Kasumi-1 (cell line): Measurements from ENCODE around the gene TRIM41.
"Not testable (repeated sequence)": the region's sequence is repeated elsewhere in the genome, so short reads cannot be mapped to it uniquely, and the experiment has no call there.

Experiments
- DNase-seq, 2 experiments: peaks; one replicate each; lab custom pipeline; 2025; lab: John Stamatoyannopoulos, UW

Gene TRIM41

DNA sequence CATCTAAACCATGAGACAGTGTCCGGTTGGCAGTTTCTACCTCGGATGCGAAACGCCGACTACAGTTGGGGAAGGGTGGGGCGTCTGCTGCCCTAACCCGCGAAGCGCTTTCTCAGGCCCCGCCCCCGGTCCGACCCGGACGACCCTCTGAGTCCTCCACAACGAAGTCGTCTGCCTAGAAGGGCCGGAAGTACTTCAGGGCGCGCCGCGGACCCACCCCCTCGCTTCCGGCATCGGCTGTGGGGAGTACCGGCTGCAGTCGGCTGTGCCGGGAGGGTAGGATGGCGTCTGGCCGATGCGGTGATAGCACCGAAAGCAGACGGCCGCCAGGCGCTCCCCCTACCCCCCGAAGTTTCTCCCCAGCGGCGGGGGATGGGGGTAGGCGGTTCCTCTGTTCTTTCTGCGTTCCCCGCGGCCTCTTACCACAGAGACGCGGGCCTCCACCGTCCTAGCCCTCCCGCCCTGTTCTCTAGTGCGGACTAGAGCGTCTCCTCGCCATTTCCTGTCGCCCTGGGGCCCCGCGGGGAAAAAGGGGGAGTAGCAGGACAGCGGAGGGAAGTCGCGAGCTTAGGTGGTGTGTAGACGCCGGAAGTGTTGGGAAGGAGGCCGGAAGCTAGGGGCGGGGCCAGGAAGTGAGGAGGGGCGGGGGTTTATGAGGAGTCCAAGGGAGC is at the start of gene TRIM41:
TRIM41 (plus strand) TSS at position 224 of the 671 bp plus-strand sequence. CDS start 719 bp downstream, outside the sequence.
- no peak for DNase-seq

DNA sequence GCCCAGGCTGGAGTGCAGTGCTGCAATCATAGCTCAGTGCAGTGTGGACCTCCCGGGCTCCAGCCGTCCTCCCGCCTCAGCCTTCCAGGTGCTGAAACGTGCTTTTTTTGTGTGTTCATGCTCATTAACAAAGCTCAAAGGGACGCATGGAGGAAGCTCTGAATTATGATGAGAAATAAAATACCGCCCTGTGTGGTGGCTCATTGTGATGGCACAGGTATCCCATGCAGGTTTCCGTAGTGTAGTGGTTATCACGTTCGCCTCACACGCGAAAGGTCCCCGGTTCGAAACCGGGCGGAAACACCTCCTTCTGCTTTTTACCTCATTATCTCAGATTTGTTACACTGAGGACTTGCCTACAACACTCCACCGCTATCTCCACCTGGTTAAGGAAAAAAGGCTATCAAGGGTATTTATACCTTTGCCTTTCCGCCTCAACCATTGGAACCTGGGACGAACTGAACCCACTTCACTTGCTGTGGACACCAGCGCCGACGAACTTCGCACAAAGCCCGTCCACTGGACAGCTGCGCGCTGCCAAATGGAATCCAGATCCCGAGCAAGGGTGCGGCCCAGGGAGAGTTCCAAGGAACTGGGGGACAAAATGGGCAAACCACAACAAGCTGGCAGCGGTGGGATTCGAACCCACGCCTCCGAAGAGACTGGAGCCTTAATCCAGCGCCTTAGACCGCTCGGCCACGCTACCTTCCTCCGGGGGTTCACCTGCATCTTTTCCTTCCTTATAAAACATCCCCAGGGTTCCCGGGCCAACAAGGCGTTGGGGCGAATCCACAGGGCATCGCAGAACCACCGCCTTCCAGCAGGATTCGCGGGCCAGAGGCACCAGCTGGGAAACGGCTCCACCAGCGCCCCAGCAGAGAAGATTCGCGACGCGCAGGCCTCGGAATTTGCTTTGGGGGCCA is 49.4 kb upstream of the TRIM41 start:
- no peak for DNase-seq

DNA sequence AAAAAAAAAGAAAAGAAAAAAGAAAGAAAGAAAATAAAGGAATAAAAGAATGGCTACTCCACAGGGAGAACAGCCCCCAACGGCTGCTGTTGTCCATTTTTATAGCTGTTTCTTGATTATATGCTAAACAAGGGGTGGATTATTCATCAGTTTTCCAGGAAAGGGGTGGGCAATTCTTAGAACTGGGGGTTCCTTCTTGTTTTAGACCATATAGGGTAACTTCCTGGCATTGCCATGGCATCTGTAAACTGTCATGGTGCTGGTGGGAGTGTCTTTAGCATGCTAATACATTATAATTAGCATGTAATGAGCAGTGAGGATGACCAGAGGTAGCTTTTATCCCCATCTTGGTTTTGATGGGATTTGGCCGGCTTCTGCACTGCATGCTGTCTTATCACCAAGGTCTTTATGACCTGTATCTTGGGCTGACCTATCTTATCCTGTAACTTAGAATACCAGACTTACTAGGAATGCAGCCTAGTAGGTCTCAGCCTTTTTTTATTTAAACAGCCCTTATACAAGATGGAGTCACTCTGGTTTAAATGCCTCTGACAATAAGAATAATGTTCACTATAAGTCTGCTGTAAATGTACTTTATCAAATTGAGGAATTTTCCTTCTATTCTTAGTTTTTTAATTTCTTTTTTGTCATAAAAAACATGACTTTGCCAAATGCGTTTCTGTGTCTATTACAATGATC is 46.7 kb upstream of the TRIM41 start:
- DNase-seq, result no peak

DNA sequence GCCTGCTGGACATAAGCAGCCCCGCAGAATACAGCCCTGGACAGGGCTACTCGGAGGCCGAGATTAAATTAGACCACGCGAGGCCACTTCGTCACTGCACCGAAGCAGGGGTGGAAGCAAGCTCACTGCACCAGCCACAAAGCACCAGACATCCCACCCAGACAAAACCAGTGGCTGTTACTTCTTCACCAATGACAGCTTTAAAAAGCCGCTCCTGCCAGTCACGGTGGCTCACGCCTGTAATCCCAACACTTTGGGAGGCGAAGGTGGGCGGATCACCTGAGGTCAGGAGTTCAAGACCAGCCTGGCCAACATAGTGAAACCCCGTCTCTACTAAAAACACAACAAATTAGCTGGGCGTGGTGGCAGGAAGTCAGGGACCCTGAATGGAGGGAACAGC is 45.5 kb upstream of the TRIM41 start:
- not testable (repeated sequence) for DNase-seq

DNA sequence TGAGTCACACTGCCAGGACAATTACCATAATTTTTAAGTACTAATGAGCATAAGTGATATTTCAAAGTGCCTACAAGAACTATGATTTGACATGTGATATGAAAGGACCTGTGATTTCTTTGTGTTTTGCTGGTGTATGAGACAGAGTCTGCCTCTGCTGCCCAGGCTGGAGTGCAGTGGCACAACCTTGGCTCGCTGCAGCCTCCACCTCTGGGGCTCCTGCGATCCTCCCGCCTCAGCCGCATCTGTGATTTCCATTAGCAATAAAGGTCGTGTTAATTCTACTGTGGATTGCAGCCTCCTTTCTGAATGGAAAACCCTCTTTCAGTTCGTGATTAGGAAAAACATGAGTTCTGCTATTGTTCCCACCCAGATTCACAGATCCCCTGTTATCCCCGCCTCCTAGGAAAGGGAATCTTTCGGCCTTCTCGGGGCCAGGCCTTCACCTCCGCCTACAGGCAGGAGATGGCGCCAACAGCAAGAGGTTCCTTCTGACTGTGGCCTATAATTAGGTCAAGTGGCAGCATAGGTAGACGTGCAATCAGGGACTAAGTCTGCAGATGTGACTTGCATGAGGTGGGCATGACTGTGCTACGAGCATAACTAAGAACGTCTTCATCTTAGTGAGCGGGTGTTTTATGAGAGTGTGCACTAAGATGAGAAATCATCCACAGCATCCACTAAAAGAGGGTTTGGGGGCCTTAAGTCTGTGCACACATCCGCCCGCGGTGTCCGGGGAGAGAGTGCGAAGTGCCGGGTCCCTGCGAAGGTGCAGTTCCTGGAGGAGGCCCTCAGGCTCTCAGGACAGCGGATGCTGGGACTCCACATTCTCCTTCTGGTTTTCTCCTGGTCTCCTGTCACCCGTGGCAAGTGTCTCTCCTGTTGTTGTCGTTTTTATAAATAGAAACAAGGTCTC is 41.2 kb upstream of the TRIM41 start:
- no peak for DNase-seq

DNA sequence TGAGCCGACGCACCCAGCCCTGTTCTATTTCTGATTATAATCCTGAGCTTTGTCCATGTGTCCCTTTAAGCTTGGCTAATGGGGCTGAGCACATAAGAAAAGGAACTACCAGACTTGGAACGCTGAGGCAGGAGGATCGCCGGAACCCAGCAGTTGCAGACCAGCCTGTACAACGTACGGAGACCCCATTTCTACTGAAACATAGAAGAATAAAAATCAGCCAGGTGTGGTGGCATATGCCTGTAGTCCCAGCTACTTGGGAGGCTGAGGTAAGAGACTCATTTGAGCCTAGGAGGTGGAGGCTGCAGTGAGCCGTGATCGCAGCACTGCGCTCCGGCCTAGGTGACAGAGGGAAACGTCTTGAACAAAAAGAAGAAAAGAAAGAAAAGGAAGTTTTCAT is 40.4 kb upstream of the TRIM41 start:
- no peak for DNase-seq

DNA sequence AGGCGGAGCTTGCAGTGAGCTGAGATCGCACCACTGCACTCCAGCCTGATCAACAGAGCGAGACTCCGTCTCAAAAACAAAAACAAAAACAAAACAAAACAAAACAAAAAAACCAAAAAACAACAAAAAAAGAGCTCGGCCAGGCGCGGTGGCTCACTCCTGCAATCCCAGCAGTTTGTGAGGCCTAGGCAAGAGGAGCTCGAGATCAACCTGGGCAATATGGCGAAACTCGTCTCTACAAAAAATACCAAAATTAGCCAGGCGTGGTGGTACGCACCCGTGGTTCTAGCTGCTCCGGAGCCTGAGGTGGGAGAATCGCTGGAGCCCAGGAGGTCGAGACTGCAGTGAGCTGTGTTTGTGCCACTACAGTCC is 38.2 kb upstream of the TRIM41 start:
- DNase-seq, result no peak

DNA sequence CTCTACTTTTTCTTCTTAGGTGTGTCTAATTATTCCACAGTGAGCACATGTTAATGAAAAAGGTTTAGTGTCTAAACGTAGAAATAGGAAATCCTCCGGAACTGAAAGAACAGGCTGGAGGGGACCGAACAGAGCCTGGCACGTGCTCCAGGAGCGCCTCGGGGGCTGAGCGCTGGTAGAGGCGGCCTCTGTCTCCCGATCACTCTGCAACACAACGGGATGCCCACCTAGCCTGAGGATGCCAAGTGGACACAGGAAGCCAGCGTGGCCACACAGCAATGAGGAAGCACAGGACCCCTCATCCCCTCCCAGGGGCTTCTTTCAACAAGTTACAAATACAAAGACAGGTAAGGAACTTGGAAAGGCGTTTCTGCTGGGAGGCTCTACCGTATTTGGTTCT is 37.5 kb upstream of the TRIM41 start:
- DNase-seq, result no peak

DNA sequence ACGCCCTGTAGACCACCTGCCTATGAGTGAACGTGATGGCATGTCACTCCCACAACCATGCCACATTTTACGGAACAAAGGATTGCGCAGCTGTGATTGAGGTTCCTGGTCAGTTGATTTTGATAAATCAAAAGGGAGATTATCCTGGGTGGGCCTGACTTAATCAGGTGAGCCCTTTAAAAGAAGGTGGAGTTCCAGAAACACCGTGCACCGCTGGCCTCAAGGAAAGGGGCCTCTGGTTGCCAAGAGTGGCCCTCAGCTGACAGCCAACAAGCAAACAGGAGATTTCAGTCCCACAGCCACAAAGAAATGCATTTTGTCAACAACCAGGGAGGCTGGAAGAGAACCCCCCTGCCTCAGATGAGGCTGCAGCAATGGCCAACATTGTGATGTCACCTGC is 37.1 kb upstream of the TRIM41 start:
- no peak for DNase-seq

DNA sequence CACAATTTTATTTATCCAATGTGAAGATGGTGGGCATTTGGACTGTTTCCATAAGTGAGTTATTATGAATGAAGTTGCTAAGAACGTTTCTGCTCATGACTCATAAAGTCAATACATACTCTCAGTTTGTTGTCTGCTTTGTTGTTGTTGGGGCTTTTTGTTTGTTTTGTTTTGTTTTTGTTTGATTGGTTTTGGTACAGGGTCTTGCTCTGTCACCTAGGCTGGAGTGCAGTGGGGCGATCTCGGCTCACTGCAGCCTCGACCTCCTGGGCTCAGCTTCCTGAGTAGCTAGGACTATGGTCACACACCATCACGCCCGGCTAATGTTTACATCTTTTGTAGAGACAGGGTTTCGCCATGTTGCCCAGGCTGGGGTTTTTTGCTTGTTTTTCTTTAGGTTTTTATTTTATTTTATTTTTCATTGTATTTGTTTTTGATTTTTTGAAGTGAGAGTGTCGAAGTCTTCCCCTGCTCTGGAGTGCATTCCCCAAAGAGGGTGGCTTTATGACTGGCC is 36.0 kb upstream of the TRIM41 start:
- DNase-seq, result no peak

DNA sequence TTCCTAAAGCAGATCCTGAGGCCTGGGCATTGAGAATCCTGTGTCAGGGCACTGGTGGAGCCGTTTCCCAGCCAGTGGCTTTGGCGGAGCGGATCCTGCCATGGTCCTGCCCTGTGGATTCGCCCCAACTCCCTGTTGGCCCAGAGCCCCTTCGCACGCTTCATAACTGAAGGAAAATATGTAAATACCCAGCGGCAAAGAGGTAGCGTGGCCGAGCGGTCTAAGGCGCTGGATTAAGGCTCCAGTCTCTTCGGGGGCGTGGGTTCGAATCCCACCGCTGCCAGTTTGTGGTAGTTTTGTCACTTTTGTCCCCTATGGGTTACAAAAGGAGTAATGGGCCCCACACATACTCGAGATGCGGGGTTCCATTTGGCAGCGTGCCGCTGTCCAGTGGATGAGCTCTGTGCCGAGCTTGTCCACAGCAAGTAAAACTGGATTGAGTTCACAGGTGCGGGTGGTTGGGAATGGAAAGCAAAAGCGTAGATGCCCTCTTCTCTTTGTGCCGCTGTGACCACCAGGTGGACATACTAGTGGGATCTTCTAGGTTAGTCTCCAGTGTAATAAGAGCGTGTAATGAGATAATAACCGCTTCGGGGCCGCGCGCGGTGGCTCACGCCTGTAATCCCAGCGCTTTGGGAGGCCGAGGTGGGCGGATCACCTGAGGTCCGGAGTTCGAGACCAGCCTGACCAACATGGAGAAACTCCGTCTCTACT is 35.4 kb upstream of the TRIM41 start:
- no peak for DNase-seq

DNA sequence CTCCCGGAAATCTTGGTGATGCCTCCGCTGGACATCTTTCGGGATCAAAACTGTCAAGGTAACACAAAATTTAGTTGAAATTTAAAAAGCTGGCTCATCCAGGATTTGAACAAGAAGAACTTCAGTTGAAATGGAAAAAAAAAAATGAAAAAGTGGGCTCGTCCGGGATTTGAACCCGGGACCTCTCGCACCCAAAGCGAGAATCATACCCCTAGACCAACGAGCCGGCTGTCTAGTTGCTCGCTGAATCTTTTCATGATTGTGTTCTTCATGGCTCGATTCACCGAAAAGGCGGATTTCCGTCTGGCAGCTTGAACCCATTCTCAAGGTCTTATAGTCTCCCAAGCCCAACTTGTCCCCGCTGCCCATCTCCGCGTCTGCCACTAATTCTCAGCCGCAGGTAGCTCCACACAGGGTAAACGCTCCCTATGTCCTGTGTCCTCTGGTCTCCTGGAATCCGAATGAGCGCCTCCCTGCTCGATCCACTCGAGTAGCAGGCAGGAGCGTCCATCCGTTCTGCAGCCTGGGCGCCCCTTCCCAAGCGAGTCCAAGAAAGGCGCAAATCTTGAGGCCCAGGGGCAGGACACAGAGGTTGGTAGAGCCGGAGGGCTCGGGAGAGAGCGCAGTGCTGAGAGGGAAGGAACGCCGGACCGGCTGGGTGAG is 34.2 kb upstream of the TRIM41 start:
- DNase-seq, result no peak

DNA sequence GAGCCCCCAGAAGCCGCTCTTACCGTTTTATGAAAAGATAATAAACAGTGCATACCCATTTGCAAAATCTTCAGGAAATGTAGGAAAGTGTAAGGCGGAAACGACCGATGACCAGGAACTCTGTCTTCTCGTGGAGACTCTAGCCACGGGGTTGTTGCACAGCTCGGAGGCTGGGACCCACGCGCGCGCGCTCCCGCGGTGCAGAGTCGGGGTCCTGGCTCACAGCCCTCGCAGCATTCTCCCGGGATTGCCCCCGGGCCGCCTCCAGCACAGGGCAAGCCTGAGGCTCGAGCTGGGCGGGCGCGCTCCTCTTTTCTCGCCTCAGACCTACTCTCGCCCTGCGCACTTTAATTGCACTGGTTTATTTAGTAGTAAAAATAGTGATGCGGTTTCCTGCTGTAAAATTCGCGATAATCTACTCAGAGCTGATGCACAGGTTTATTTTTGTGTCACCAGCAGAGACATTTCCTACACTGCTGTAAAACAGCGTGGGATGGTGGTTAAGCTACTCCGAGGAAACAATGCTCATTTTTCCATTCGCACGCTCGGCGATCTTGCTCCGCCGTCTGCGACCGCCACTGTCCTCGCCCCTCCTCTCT is 33.6 kb upstream of the TRIM41 start:
- DNase-seq, result no peak

DNA sequence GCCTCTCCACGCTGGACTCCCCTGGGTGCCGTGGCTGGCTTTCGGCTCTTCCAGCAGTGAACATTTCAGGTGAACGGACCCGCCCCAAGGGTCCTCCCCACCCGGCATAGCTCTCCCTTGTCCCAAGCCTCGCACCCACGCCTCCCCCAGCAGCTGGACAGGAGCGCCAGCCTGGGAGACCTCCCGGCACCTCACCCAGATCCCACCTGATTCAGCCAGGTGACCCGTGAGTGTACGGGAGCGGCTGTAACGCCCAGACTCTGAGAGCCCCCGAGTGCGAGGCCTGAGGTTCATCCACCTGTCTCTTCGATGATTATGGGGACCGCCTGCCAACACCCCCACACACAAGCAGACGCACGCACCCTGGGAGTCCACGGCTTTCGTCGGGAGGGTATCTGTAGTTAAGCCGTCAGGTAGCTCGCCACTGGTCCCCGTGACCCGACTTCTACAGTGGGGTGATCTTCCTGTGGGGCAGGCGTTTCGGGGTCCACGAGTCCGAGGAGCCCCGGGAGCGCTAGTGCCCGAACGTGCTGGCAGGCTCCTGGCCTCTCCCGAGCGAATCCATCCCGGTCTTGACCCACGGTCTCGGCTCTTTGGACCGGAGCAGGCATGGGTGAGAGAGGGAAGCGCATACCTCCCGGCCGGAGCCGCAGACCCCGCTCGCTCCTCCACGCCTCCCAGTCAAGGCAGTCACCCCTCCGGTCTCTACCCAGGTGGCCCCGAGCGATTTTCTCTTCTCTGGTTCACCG is 32.9 kb upstream of the TRIM41 start:
- DNase-seq, result no peak

DNA sequence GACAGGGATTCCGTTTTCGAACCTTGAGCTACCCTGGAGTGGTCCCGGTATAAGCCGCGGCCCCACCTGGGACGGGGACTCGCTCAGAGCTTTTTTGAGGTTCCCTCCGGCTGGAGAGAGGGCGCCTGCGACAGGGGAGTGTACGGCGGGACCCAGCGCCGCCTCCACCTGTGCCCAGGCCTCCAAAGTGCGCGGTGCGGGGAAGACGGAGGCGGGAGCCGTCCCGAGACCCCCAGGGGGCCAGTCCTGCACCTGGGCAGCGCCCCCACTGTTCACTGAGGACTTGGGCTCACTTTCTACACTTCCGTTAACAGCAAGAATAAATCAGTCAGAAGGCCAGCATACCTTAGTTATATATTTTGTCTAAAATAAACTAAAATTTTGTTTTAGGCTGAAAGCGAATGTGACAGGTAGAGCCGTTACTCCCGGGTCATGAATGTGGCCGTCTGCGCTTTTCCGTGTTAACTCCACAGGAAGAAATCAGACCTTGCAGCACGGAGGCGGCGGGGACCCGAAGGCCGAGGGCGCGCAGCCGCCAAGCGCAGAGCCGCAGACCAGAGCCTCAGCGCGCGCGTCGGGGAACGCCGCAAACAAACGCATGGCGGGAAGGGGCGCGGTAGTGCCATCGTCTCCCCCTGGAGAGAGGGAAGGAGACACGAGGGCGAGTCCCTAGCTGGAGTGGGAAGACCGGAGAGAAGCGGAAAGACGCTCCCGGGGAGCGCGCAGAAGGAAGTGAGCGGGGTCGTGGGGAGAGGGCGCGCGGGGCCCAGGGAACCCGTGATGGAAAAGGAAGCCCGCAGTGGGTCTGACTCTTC is 32.2 kb upstream of the TRIM41 start:
- DNase-seq, result no peak

DNA sequence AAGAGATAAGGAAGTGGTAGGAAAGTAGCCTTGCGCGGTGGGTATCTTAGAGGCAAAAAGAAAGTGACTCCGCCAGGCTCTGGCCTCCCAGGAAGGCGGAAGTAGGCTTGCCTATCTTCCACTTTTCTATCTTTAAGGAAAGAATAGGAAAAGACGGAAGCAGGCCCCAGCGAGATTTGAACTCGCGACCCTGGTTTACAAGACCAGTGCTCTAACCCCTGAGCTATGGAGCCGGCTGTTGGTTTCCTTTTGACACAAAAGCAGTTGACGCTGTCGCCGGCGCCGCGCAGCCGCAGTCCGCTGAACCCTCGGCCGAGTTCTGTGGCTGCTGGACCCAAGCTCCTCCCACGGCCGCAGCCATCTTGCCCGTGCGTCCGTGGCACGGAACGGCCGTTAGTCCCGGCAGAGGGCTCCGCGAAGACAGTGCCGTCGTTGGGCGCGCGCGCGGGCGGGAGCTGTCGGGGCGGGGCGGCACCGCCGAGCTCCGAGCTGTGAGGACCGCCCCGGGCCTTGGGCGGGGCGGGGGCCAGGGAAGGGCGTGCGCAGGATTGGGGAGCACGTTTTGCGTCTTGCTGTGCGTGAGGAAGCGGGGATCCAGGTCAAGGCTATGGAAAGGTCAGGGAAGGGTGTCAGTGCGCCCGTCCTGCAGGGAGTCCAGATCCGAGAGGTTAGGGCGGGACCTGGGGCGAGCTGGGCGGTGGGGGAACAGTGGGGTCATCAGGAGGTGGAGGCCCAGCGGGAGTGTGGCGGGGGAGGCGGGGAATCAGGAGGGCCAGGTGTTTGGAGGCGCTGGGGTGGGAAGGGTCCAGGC is 31.4 kb upstream of the TRIM41 start:
- no peak for DNase-seq

DNA sequence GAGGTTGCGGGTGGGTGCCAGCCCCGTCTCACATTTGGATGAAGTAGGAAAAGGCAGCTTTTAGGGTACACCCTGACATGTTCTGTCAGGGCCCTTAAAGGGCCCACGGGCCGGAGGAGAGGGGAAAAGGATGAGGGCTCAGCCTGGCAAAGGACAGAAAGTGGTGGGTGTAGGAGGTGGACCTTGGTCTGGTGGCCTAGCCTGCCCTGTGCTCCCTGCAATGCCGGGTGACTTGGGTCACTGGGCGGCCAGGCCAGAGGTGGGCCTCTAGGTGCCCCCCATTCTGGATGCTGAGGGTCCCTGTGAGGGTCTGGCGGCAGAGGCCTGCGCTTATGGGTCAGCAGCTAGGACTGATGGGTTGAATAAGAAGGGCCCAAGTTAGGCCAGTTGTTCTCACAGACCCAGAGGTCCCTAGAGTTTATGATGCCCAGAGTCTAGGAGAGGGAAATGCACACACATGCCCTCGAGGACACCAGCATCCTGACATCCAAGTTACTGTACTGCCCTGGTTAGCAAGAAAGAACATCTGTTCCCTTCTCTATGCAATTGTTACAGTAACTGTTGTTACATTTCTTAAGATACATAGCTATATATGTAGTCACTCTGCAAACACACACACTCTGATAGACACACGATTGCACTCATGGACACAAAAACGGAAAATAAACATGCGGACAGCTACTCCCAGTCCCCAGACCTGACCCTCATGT is 30.6 kb upstream of the TRIM41 start:
- DNase-seq, result no peak
